Brain microvascular endothelial cell (primary cell): ENCODE measurements around the gene SLC25A47.

Experiments
- DNase-seq: peaks from one replicate; pipeline ENCODE4 v3.0.0-alpha.2; 2020
- H3K27ac ChIP-seq: fragments of 250-450 bp; sonication (Bioruptor Pico); 2 replicates; pipeline ENCODE4 v1.5.1; 2020; ENCODE audit warnings: mild to moderate bottlenecking, moderate library complexity
- H3K27me3 ChIP-seq: fragments of 250-450 bp; sonication (Bioruptor Pico); replicated peaks from 2 replicates; pipeline ENCODE4 v1.5.1; 2020; ENCODE audit warnings: mild to moderate bottlenecking
- H3K36me3 ChIP-seq: fragments of 250-450 bp; sonication (Bioruptor Pico); replicated peaks from 2 replicates; pipeline ENCODE4 v1.5.1; 2020; ENCODE audit warnings: mild to moderate bottlenecking
- H3K4me3 ChIP-seq: 2 replicates; pipeline ENCODE4 v1.5.1; 2011; ENCODE audit warnings: low read depth, mild to moderate bottlenecking, control low read depth, low read length, moderate library complexity
- in situ Hi-C: cut with HindIII; loops from 2 replicates; pipeline ENCODE4 v1.10.0; 2017; ENCODE audit warnings: low sequenced_read_pairs, low pct_ligation_motif_present
- TF ChIP-seq, protein P1 (sequence below): IDR thresholded peaks from 2 replicates; pipeline ENCODE4 v1.5.1; 2011; ENCODE audit warnings: low read depth, mild to moderate bottlenecking, moderate library complexity, low read length, control low read depth, inconsistent platforms; ENCODE audit errors: missing control alignments

SLC25A47 gene

DNA sequence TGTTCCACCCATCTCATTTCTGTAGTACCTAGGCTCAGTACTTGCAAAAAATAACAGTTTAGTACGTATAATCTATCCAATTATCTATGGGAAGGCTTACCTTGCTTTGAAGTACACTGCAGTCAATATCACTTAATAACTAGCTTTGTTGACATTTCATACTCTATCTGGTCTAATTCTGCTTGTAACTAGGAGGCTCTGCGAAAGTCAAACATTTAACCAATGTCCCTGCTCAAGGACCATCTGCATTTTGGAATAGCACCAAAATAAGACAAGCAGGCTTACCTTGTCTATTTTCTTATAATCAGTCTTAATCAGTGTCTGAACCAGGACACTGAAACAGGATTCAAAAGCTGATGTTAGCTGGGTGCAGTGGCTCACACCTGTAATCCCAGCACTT, 39.9 kb downstream of the SLC25A47 start:
- no peaks in the 10 kb centered on the region for H3K27me3 ChIP-seq
- no peak overlapping the region for H3K4me3 ChIP-seq
- no peak overlapping the region for H3K27ac ChIP-seq
- TF ChIP-seq, protein P1, sequence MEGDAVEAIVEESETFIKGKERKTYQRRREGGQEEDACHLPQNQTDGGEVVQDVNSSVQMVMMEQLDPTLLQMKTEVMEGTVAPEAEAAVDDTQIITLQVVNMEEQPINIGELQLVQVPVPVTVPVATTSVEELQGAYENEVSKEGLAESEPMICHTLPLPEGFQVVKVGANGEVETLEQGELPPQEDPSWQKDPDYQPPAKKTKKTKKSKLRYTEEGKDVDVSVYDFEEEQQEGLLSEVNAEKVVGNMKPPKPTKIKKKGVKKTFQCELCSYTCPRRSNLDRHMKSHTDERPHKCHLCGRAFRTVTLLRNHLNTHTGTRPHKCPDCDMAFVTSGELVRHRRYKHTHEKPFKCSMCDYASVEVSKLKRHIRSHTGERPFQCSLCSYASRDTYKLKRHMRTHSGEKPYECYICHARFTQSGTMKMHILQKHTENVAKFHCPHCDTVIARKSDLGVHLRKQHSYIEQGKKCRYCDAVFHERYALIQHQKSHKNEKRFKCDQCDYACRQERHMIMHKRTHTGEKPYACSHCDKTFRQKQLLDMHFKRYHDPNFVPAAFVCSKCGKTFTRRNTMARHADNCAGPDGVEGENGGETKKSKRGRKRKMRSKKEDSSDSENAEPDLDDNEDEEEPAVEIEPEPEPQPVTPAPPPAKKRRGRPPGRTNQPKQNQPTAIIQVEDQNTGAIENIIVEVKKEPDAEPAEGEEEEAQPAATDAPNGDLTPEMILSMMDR, result no peak
- no peak for DNase-seq
- in situ Hi-C loops, result no loop called here
- H3K36me3 ChIP-seq, result peaks cover 69% of the 10 kb centered on the region

DNA sequence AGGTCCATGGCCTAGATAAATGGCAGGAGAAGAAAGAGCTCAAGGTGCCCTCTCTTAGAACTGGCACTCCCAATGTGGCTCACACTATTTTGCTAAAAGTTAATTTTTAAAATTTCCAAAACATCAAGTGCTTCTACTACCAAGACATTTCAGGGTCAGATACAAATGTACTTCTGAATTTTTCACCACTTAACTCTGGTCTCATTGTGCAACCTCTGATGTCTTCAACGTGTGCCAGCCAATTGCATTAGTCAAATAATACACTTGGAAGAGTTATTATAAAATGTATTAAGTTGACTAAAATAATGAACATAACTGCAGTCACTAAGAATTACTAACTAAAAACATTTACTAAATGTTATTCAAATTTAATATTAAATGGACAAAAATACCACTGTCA, 41.3 kb downstream of the SLC25A47 start:
- TF ChIP-seq, protein P1, result no peak

GRCh38 chr14:100365741-100366140, 42.6 kb downstream of the SLC25A47 start:
- no peak for DNase-seq
- Histone ChIP-seq H3K4me3 (no peak overlapping the region), H3K27me3 (no peaks in the 10 kb centered on the region), H3K27ac (no peak overlapping the region), H3K36me3 (peaks cover 62% of the 10 kb centered on the region)
- in situ Hi-C loops, result no loop called here
- TF ChIP-seq, protein P1, result no peak

More for the DNA sequence above, 41.3 kb downstream of the SLC25A47 start:
- H3K36me3 ChIP-seq, result peaks cover 72% of the 10 kb centered on the region
- H3K4me3 ChIP-seq, result no peak overlapping the region
- DNase-seq, result no peak
- no peak overlapping the region for H3K27ac ChIP-seq
- in situ Hi-C loops, result no loop called here
- no peaks in the 10 kb centered on the region for H3K27me3 ChIP-seq

DNA sequence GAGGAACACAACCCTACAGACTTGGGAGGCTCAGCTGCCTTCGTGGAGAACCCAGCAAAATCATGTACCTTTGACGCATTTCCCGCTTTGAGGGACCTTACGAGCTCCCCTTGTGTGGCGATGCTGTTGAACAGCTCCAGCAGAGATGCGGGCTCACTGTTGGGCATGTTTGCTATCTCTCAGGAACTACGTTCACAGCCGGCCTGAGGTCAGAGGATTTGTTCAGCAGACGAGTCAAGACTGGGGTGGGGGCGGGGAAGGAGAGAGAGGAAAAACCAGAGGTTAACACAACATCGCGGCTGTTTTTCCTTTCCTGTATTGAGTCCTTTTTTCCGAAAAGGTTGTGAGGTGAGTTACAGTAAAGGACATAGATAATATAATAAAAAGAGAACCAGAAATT, 45.9 kb downstream of the SLC25A47 start:
- no peak overlapping the region for H3K4me3 ChIP-seq
- peaks cover 39% of the 10 kb centered on the region for H3K36me3 ChIP-seq
- in situ Hi-C loops, result no loop called here
- H3K27me3 ChIP-seq, result no peaks in the 10 kb centered on the region
- no peak overlapping the region for H3K27ac ChIP-seq
- TF ChIP-seq, protein P1, result no peak
- DNase-seq, result no peak

- TF ChIP-seq, protein P1, result no peak
- no peaks in the 10 kb centered on the region for H3K27me3 ChIP-seq
- no peak overlapping the region for H3K4me3 ChIP-seq
- peaks cover 32% of the 10 kb centered on the region for H3K36me3 ChIP-seq
- no peak for DNase-seq
- no peak overlapping the region for H3K27ac ChIP-seq
- in situ Hi-C loops, result no loop called here
Observed at GRCh38 chr14:100370003-100370402, 46.9 kb downstream of the SLC25A47 start.

DNA sequence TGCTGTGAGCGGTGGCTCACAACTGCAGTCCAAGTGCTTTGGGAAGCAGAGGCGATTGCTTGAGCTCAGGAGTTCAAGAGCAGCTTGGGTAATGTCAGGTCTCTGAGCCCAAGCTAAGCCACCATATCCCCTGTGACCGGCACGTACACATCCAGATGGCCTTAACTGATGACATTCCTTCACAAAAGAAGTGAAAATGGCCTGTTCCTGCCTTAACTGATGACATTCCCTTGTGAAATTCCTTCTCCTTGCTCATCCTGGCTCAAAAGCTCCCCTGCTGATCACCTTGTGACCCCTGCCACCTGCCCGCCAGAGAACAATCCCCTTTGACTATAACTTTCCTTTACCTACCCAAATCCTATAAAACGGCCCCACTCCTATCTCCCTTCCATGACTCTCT, 48.6 kb downstream of the SLC25A47 start:
- Histone ChIP-seq H3K4me3 (no peak overlapping the region), H3K36me3 (peaks cover 16% of the 10 kb centered on the region), H3K27me3 (no peaks in the 10 kb centered on the region), H3K27ac (no peak overlapping the region)
- in situ Hi-C loops, result no loop called here
- DNase-seq, result no peak
- TF ChIP-seq, protein P1, result no peak
